ENCODE results near the gene FLRT1. TPM values are rescaled to one million over a fixed set of nuclear protein-coding genes. Genes with fewer than 3 reads are reported as not detected.

FLRT1 gene
- total and polyA plus RNA-seq, 4 donors, result 0.02 to 0.32 (median 0.05) TPM; not detected in 1

GRCh38 chr11:64021757-64022093 is 14.0 kb upstream of the FLRT1 start:
- no peaks in the 10 kb centered on the region for H3K9me3 ChIP-seq (ENCODE audit: control insufficient read depth in 4 of 4, low read length in 3 of 4)
- no peaks in the 10 kb centered on the region for H3K36me3 ChIP-seq (ENCODE audit: control insufficient read depth in 4 of 4, insufficient read depth in 3 of 4, low read depth in 1 of 4, low read length in 3 of 4)
- no peak overlapping the region for H3K9ac ChIP-seq (ENCODE audit: low read depth in 1 of 2, low read length in 2 of 2)
- no peak overlapping the region for H3K4me3 ChIP-seq (ENCODE audit: low read depth in 1 of 3, low read length in 3 of 3)
- no peaks in the 10 kb centered on the region for H3K4me1 ChIP-seq (ENCODE audit: control insufficient read depth in 4 of 4, insufficient read depth in 4 of 4, low read length in 3 of 4)
- no peak for TF ChIP-seq RXRA (IDR thresholded peaks at IDR 0.05)
- no peak for TF ChIP-seq NR2F2 (IDR thresholded peaks at IDR 0.05)
- no peak for TF ChIP-seq CTCF (IDR thresholded peaks at IDR 0.05; ENCODE audit: low read depth, low read length, missing input control)
- no peak for TF ChIP-seq JUND (IDR thresholded peaks at IDR 0.05)
- TF ChIP-seq HNF4A (conservative IDR thresholded peaks at IDR 0.05), result no peak
- TF ChIP-seq HNF4G (IDR thresholded peaks at IDR 0.05), result no peak
- no peak for TF ChIP-seq ZBTB33 (IDR thresholded peaks at IDR 0.05)
- TF ChIP-seq YY1 (IDR thresholded peaks at IDR 0.05), result no peak
- TF ChIP-seq REST (IDR thresholded peaks at IDR 0.05), result no peak
- TF ChIP-seq RAD21 (IDR thresholded peaks at IDR 0.05), result no peak
- no peak for TF ChIP-seq EGR1 (IDR thresholded peaks at IDR 0.05; ENCODE audit: low read depth in 2 of 2)
- no peak for TF ChIP-seq MAX (IDR thresholded peaks at IDR 0.05)
- no peak for TF ChIP-seq FOXA1 (IDR thresholded peaks at IDR 0.05)
- no peak for TF ChIP-seq FOXA2 (IDR thresholded peaks at IDR 0.05)
- no peak for TF ChIP-seq GABPA (IDR thresholded peaks at IDR 0.05 in 1 of 2, conservative IDR thresholded peaks at IDR 0.05 in 1 of 2)
- no peak for TF ChIP-seq SP1 (IDR thresholded peaks at IDR 0.05)
- TF ChIP-seq TAF1 (conservative IDR thresholded peaks at IDR 0.05), result no peak
- no peak for TF ChIP-seq ATF3 (IDR thresholded peaks at IDR 0.05)
- no peaks in the 10 kb centered on the region for H3K27me3 ChIP-seq (ENCODE audit: control insufficient read depth in 4 of 4, insufficient read depth in 4 of 4, low read length in 3 of 4)
- no peak for DNase-seq (ENCODE audit: low spot score)
- 75% methylated on average over 10 of the region's 10 CpGs for WGBS
- no peak overlapping the region for H3K27ac ChIP-seq (ENCODE audit: low read depth in 1 of 2, low read length in 2 of 2)
